Measurements from ENCODE around the gene SLC4A1.

SLC4A1 gene

DNA sequence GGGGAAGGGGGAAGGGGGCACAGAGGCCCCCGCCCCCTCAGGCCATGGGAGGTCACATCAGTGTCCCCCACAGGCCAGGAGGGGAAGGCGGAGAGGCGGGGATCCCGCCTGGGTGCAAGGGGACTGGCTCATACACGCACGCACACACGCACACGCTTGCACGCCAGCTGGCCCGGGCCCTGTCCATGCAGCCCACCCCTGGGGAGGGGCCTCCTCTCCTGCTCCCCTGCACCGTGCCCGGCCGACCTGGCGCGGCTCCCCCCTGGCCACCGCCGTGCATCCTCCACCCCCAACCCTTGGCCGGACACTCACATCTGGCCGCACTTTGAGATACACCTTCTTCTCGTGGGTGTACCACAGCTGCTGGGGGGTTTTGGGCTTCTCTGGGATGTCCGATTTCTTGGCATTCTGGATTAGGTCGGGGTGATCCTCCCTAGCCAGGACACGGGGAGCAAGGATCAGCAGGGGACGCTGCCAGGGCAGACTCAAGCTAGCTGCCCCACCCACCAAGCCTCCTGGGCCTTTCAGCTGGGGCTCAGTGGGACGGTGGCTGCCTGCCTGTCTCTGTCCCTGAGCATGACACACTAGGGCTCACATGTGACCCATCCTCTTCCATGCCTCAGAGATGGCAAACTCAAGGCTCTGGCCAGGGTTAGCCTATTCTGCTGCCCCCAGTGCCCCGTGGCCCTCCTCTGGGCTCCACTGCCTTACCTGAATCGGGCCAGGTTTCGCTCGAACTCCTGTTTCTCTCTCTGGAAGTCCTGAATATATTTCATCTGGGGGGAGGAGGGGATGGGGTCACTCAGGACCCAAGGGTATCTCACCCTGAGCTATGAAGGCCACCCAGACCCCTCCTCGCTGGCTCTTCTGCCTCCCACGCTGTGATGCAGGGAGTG, 55.2 kb downstream of the SLC4A1 start:
- TF ChIP-seq, protein P1, sequence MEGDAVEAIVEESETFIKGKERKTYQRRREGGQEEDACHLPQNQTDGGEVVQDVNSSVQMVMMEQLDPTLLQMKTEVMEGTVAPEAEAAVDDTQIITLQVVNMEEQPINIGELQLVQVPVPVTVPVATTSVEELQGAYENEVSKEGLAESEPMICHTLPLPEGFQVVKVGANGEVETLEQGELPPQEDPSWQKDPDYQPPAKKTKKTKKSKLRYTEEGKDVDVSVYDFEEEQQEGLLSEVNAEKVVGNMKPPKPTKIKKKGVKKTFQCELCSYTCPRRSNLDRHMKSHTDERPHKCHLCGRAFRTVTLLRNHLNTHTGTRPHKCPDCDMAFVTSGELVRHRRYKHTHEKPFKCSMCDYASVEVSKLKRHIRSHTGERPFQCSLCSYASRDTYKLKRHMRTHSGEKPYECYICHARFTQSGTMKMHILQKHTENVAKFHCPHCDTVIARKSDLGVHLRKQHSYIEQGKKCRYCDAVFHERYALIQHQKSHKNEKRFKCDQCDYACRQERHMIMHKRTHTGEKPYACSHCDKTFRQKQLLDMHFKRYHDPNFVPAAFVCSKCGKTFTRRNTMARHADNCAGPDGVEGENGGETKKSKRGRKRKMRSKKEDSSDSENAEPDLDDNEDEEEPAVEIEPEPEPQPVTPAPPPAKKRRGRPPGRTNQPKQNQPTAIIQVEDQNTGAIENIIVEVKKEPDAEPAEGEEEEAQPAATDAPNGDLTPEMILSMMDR (IDR thresholded peaks at IDR 0.05; ENCODE audit: insufficient read depth, low read depth, low read length, missing control alignments): no peak
- no peak for DNase-seq (ENCODE audit: low read depth)
- H3K4me3 ChIP-seq (ENCODE audit: low read length): no peak overlapping the region

- H3K4me3 ChIP-seq (ENCODE audit: low read length): no peak overlapping the region
- TF ChIP-seq, protein P1 (IDR thresholded peaks at IDR 0.05; ENCODE audit: insufficient read depth, low read depth, low read length, missing control alignments): no peak
- no peak for DNase-seq (ENCODE audit: low read depth)
Observed at GRCh38 chr17:44211281-44212265, 56.4 kb downstream of the SLC4A1 start.

DNA sequence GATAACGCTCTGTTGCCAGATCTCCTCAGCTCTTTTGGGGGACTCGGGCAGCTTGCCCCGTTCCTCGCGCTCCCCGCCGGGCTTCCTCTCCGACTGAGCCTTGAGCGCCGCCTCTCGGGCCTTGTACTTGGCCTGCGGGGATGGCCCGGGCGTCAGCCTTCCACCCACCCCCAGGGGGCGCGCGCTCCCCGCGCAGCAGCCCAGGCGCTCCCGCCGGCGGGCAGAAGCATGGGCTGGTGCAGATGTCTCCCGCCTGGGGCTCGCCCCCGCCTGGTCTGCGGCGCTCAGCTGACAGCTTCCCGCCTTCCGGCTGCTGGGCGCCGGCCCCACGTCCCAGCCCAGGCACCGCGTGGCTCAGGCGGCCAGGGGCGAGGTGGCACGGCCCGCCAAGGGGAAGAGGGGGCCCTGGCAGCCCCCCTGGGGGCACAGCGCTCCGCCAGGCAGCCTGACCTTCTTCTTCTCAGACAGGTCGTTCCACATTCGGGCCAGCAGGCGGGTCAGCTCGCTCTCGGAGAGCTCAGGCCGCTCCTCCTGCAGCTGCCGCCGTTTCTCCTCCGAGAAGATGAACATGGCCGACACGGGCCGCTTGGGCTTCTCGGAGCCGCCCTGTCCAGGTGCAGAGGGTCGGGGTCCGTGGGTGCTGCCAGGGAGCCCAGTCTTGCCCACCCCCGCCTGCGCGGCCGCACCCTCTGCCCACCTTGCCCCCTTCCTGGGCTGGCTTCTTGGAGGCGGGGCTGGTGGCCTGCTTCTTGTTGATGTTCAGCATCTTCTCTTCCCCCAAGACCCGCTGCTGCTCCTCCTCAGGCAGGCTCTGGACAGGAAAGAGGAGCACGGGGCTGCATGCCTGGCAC, 57.4 kb downstream of the SLC4A1 start:
- TF ChIP-seq, protein P1 (IDR thresholded peaks at IDR 0.05; ENCODE audit: insufficient read depth, low read depth, low read length, missing control alignments): peak; percentile 63
- DNase-seq (ENCODE audit: low read depth): peak; percentile 77
- no peak overlapping the region for H3K4me3 ChIP-seq (ENCODE audit: low read length)

- DNase-seq (ENCODE audit: low read depth): peak; percentile 73
- TF ChIP-seq, protein P1 (IDR thresholded peaks at IDR 0.05; ENCODE audit: insufficient read depth, low read depth, low read length, missing control alignments): no peak
- H3K4me3 ChIP-seq (ENCODE audit: low read length): no peak overlapping the region
Observed at GRCh38 chr17:44209786-44210341, 58.1 kb downstream of the SLC4A1 start.

- no peak overlapping the region for H3K4me3 ChIP-seq (ENCODE audit: low read length)
- TF ChIP-seq, protein P1 (IDR thresholded peaks at IDR 0.05; ENCODE audit: insufficient read depth, low read depth, low read length, missing control alignments): no peak
- DNase-seq (ENCODE audit: low read depth): no peak
Observed at GRCh38 chr17:44207743-44208142, 60.2 kb downstream of the SLC4A1 start.

- DNase-seq (ENCODE audit: low read depth): no peak
- no peak overlapping the region for H3K4me3 ChIP-seq (ENCODE audit: low read length)
- TF ChIP-seq, protein P1 (IDR thresholded peaks at IDR 0.05; ENCODE audit: insufficient read depth, low read depth, low read length, missing control alignments): no peak
Observed at GRCh38 chr17:44207319-44207718, 60.6 kb downstream of the SLC4A1 start.
